ENCODE data around the gene SPECC1.

The SPECC1 gene

GRCh38 chr17:20080513-20080912 is 71.4 kb downstream of the SPECC1 start:
- no peak overlapping the region for H3K4me3 ChIP-seq (replicated peaks; ENCODE audit: low read depth, low read length)
- no peak for DNase-seq (ENCODE audit: low read depth)
- no peak for TF ChIP-seq CTCF (IDR thresholded peaks at IDR 0.05; ENCODE audit: low read length, missing control alignments)

- peak; percentile 12 for DNase-seq (ENCODE audit: low read depth)
- no peak for TF ChIP-seq CTCF (IDR thresholded peaks at IDR 0.05; ENCODE audit: low read length, missing control alignments)
- H3K4me3 ChIP-seq (replicated peaks; ENCODE audit: low read depth, low read length): no peak overlapping the region
Observed at GRCh38 chr17:20083156-20083859, 74.1 kb downstream of the SPECC1 start.

- no peak for DNase-seq (ENCODE audit: low read depth)
- no peak overlapping the region for H3K4me3 ChIP-seq (replicated peaks; ENCODE audit: low read depth, low read length)
- no peak for TF ChIP-seq CTCF (IDR thresholded peaks at IDR 0.05; ENCODE audit: low read length, missing control alignments)
Observed at GRCh38 chr17:20084621-20085282, 75.6 kb downstream of the SPECC1 start.

GRCh38 chr17:20085283-20085845 is 76.2 kb downstream of the SPECC1 start:
- TF ChIP-seq CTCF (IDR thresholded peaks at IDR 0.05; ENCODE audit: low read length, missing control alignments): no peak
- no peak overlapping the region for H3K4me3 ChIP-seq (replicated peaks; ENCODE audit: low read depth, low read length)
- DNase-seq (ENCODE audit: low read depth): no peak

- no peak for TF ChIP-seq CTCF (IDR thresholded peaks at IDR 0.05; ENCODE audit: low read length, missing control alignments)
Observed at GRCh38 chr17:20086416-20087076, 77.4 kb downstream of the SPECC1 start.

GRCh38 chr17:20087538-20088250 is 78.5 kb downstream of the SPECC1 start:
- no peak overlapping the region for H3K4me3 ChIP-seq (replicated peaks; ENCODE audit: low read depth, low read length)
- no peak for DNase-seq (ENCODE audit: low read depth)
- TF ChIP-seq CTCF (IDR thresholded peaks at IDR 0.05; ENCODE audit: low read length, missing control alignments): no peak

More at GRCh38 chr17:20086416-20087076, 77.4 kb downstream of the SPECC1 start:
- no peak overlapping the region for H3K4me3 ChIP-seq (replicated peaks; ENCODE audit: low read depth, low read length)
- DNase-seq (ENCODE audit: low read depth): no peak

All from fibroblast of pulmonary artery (primary cell).